Endothelial cell of umbilical vein (primary cell): Measurements from ENCODE around the gene RARA. TPM values are rescaled to one million over a fixed set of nuclear protein-coding genes. Genes with fewer than 3 reads are reported as not detected.

Experiments
- BruUV-seq: library from RNA; stranded (reverse); fragments of 400-500 nt; replicated peaks from 2 replicates; lab custom pipeline; 2021; lab: Mats Ljungman, UMichigan
- CTCF ChIA-PET: fragments of 300-600, 350-600 bp; sonication (Branson Sonifier 250); formaldehyde crosslinking; loops from one replicate; lab custom pipeline; 2021; ENCODE audit warnings: antibody characterized with exemption, inconsistent platforms; lab: Charles Lee
- POLR2A ChIA-PET: fragments of 300-600, 350-600 bp; sonication (Branson Sonifier 250); formaldehyde crosslinking; loops from one replicate; lab custom pipeline; 2021; ENCODE audit warnings: antibody characterized with exemption, inconsistent platforms; lab: Charles Lee
- DNase-seq: peaks from one replicate; pipeline ENCODE4 v3.0.0-alpha.2; 2011; ENCODE audit warnings: low read depth, low spot score
- FAIRE-seq: peaks from 2 replicates; lab custom pipeline; 2011; peaks lifted over from hg19 to GRCh38; lab: Jason Lieb, UNC
- H2AFZ ChIP-seq: 2 replicates; pipeline ENCODE4 v1.6.0; 2012; ENCODE audit warnings: low read depth, low read length, control low read depth, inconsistent platforms
- H3K27ac ChIP-seq: 2 replicates; pipeline ENCODE4 v1.5.1; 2011; ENCODE audit warnings: low read depth, mild to moderate bottlenecking, control low read depth, low read length, moderate library complexity; ENCODE audit not compliant: insufficient read depth
- H3K27me3 ChIP-seq, 2 experiments: 2 replicates each; pipeline versions ENCODE4 v1.6.0 to v1.6.1; 2011; ENCODE audit warnings: low read length in 2 of 2, mixed read lengths in 1 of 2; ENCODE audit not compliant: control insufficient read depth in 2 of 2, insufficient read depth in 2 of 2
- H3K36me3 ChIP-seq, 2 experiments: 2 replicates in 1 of 2; 3 replicates in 1 of 2; pipeline ENCODE4 v1.5.1; 2011; ENCODE audit warnings: low read length in 2 of 2, mild to moderate bottlenecking in 1 of 2, moderate library complexity in 1 of 2; ENCODE audit not compliant: control insufficient read depth in 2 of 2, insufficient read depth in 2 of 2; ENCODE audit errors: extremely low read depth in 1 of 2
- H3K4me1 ChIP-seq: 3 replicates; pipeline ENCODE4 v1.5.1; 2011; ENCODE audit warnings: mild to moderate bottlenecking, low read length; ENCODE audit not compliant: control insufficient read depth, insufficient read depth; ENCODE audit errors: extremely low read depth
- H3K4me2 ChIP-seq: 2 replicates; pipeline ENCODE4 v1.6.1; 2011; ENCODE audit warnings: low read length, control low read depth, mixed read lengths; ENCODE audit not compliant: insufficient read depth
- H3K4me3 ChIP-seq, 3 experiments: fragments of 200-600 bp in 1 of 3; sonication (generic), shearing (Covaris generic) in 1 of 3; replicated peaks in 1 of 3; 2 replicates each; pipeline ENCODE4 v1.5.1; 2011 to 2016; ENCODE audit warnings: control low read depth in 3 of 3, low read length in 3 of 3, mild to moderate bottlenecking in 2 of 3, inconsistent platforms in 1 of 3, low read depth in 1 of 3, moderate library complexity in 1 of 3; ENCODE audit not compliant: insufficient read depth in 1 of 3
- H3K79me2 ChIP-seq: 2 replicates; pipeline ENCODE4 v1.6.0; 2012; ENCODE audit warnings: low read length, inconsistent platforms; ENCODE audit not compliant: control insufficient read depth, insufficient read depth
- H3K9ac ChIP-seq: replicated peaks from 2 replicates; pipeline ENCODE3; 2011; ENCODE audit warnings: low read length, control low read depth; ENCODE audit not compliant: insufficient read depth; ENCODE audit errors: extremely low read depth
- H3K9me1 ChIP-seq: replicated peaks from 3 replicates; pipeline ENCODE4 v1.6.0; 2011; ENCODE audit warnings: mild to moderate bottlenecking, low read length; ENCODE audit not compliant: control insufficient read depth, insufficient read depth; ENCODE audit errors: extremely low read depth
- H3K9me3 ChIP-seq: replicated peaks from 2 replicates; pipeline ENCODE4 v1.5.1; 2012; ENCODE audit warnings: low read length, inconsistent platforms; ENCODE audit not compliant: control insufficient read depth, insufficient read depth
- H4K20me1 ChIP-seq: replicated peaks from 2 replicates; pipeline ENCODE3; 2011; ENCODE audit warnings: mild to moderate bottlenecking, low read length; ENCODE audit not compliant: control insufficient read depth, insufficient read depth; ENCODE audit errors: extremely low read depth
- CTCF ChIP-seq, 2 donors: IDR thresholded peaks; 1 replicate in 1 of 2; 2 replicates in 1 of 2; pipeline ENCODE4 v1.5.1; 2011; ENCODE audit warnings: low read length in 2 of 2, mild to moderate bottlenecking in 2 of 2, moderate library complexity in 2 of 2, control low read depth in 1 of 2, inconsistent platforms in 1 of 2, low read depth in 1 of 2; ENCODE audit not compliant: insufficient read depth in 1 of 2; ENCODE audit errors: extremely low read depth in 1 of 2
- EZH2 ChIP-seq: IDR thresholded peaks from 2 replicates; pipeline ENCODE4 v1.6.1; 2012; ENCODE audit warnings: borderline replicate concordance, low read depth, mild to moderate bottlenecking, moderate library complexity, low read length, inconsistent platforms; ENCODE audit not compliant: severe bottlenecking
- FOS ChIP-seq: IDR thresholded peaks from 2 replicates; pipeline ENCODE4 v1.6.1; 2011; ENCODE audit warnings: mild to moderate bottlenecking, low read length, moderate library complexity, borderline replicate concordance; ENCODE audit not compliant: insufficient read depth
- GATA2 ChIP-seq: IDR thresholded peaks from 2 replicates; pipeline ENCODE4 v1.7.0; 2011; ENCODE audit warnings: low read depth, mild to moderate bottlenecking, moderate library complexity, mixed read lengths, low read length; ENCODE audit not compliant: insufficient read length, insufficient read depth
- JUN ChIP-seq: IDR thresholded peaks from 2 replicates; pipeline ENCODE4 v1.6.1; 2011; ENCODE audit warnings: borderline replicate concordance, low read depth; ENCODE audit not compliant: insufficient read length, insufficient read depth
- MYC ChIP-seq: IDR thresholded peaks from one replicate; pipeline ENCODE4 v1.6.1; 2011; ENCODE audit warnings: mild to moderate bottlenecking, low read depth, low read length
- POLR2A ChIP-seq: IDR thresholded peaks from 2 replicates; pipeline ENCODE4 v1.6.1; 2012; ENCODE audit warnings: low read depth, mild to moderate bottlenecking, control low read depth, low read length
- POLR2AphosphoS5 ChIP-seq: IDR thresholded peaks from 2 replicates; pipeline ENCODE4 v1.6.1; 2012; ENCODE audit warnings: low read depth, mild to moderate bottlenecking, control low read depth, low read length, moderate library complexity; ENCODE audit not compliant: insufficient read depth
- dilution Hi-C: fragments of 300-500 bp; cut with MboI; formaldehyde crosslinking; loops from one replicate; pipeline ENCODE4 v1.15.0; 2019; ENCODE audit warnings: low sequenced_read_pairs; ENCODE audit not compliant: extremely low pct_ligation_motif_present
- intact Hi-C: fragments of 100-400 bp; cut with micrococcal nuclease; formaldehyde crosslinking; loops from one replicate; pipeline ENCODE4 v1.10.0; 2022
- polyA plus RNA-seq, 4 experiments: library from polyadenylated mRNA; depleted of rRNA in 3 of 4; stranded (reverse) in 3 of 4; unstranded in 1 of 4; fragments of >200 nt; gene quantifications; 2 replicates each; pipeline versions ENCODE4 v1.2.1 to v1.2.3, GENCODE V29; 2011 to 2012; ENCODE audit warnings: missing spikeins in 1 of 4
- total RNA-seq: library from RNA; stranded (reverse); gene quantifications from 2 replicates; pipeline ENCODE4 v1.2.3, GENCODE V29; 2021
- TF ChIP-seq, protein P1 (sequence below): IDR thresholded peaks from 2 replicates; pipeline ENCODE4 v1.6.1; 2011; ENCODE audit not compliant: insufficient read depth, insufficient read length

The RARA gene
- total and polyA plus RNA-seq, 2 donors (not counting 3 experiments of a cell fraction or from before 2014, with no cell fraction given) = 11.9 to 37.8 TPM

DNA sequence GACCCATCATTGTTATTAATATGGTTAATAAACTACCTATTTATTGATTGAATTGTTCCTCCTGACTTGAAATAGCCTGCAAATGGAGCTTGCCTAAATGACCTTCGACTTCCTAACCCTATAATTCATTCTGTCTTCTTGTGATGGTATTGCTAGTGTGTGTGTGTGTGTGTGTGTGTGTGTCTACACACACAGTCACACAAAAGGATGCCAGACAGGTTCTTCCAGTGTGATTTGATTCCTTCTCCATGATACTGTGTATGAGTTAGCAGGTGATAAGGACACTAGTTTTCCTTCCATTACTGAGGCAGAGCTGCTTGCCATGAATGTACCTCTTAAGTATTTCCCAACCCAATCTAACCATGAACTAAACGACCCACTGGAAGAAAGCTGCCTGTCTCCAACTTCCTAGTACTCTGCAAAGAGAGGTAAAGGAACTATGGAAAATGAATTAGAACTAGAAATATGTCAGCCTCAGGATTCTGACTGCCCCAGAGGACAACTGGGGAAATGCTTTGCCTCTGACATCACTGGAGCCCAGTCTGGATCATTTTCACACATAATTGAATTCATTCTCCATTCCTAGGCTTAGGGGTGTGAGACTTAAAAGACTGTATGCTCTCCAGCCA lies 24.8 kb upstream of the RARA start:
- ChIA-PET CTCF (interaction anchor here (0.6 to 2.4 kb wide), 6 partner anchors 8 to 93 kb away, joined by 3 to 13 read pairs (median 8); partner anchors contain the start of gene WIPF2), POLR2A (interaction anchor here (0.6 to 0.8 kb wide), 3 partner anchors 36 to 144 kb away, joined by 3 to 7 read pairs (median 3); partner anchors contain the start of gene CASC3)
- no peak overlapping the region for H2AFZ ChIP-seq
- DNase-seq = peak; percentile 73
- peak; percentile 89 for FAIRE-seq
- no peaks in the 10 kb centered on the region for H3K27me3 ChIP-seq
- H3K4me1 ChIP-seq = peaks cover 29% of the 10 kb centered on the region
- H4K20me1 ChIP-seq = no peaks in the 10 kb centered on the region
- intact Hi-C loops = loop anchor here (10.0 kb wide), 1 partner anchor 269 kb away; the partner anchor contains the start of gene CSF3
- TF ChIP-seq CTCF (IDR thresholded peaks at IDR 0.05; ENCODE audit: extremely low read depth in 1 of 2, insufficient read depth in 1 of 2, low read depth in 1 of 2, low read length in 2 of 2) = peak in 1 of 2 donors; percentile 37
- TF ChIP-seq GATA2 = no peak
- peak; percentile 37 for TF ChIP-seq JUN
- H3K9me3 ChIP-seq = no peaks in the 10 kb centered on the region
- peaks cover 8% of the 10 kb centered on the region for H3K79me2 ChIP-seq
- H3K27ac ChIP-seq = peak overlapping the region; percentile 78
- H3K9ac ChIP-seq = peak overlapping the region; percentile 45
- peaks cover 3 to 8% of the 10 kb centered on the region in 2 experiments for H3K36me3 ChIP-seq
- no peaks in the 10 kb centered on the region for H3K9me1 ChIP-seq
- H3K4me3 ChIP-seq = peak overlapping the region in 1 of 3 experiments; percentile 23
- dilution Hi-C loops = no loop called here
- H3K4me2 ChIP-seq = peak overlapping the region; percentile 83
- TSS peak; percentile 81 for BruUV-seq

- Histone ChIP-seq H3K4me1 (peaks cover 35% of the 10 kb centered on the region), H3K27me3 (no peaks in the 10 kb centered on the region), H3K9me1 (no peaks in the 10 kb centered on the region), H3K36me3 (peaks cover 0 to 5% of the 10 kb centered on the region in 2 experiments), H4K20me1 (no peaks in the 10 kb centered on the region), H3K4me2 (no peak overlapping the region), H3K9ac (no peak overlapping the region), H2AFZ (no peak overlapping the region), H3K27ac (no peak overlapping the region), H3K9me3 (no peaks in the 10 kb centered on the region), H3K79me2 (peaks cover 19% of the 10 kb centered on the region), H3K4me3 (no peak overlapping the region)
- DNase-seq (no peak), FAIRE-seq (no peak)
- intact Hi-C loops (loop anchor here (10.0 kb wide), 1 partner anchor 272 kb away; the partner anchor contains the start of gene CSF3), dilution Hi-C loops (no loop called here)
- ChIA-PET POLR2A (no interaction called here), CTCF (interaction anchor here (0.8 kb wide), 1 partner anchor 87 kb away, joined by 4 read pairs; no protein-coding TSS in a partner anchor)
- TF ChIP-seq POLR2A = no peak
- no peak for TF ChIP-seq POLR2AphosphoS5
- TF ChIP-seq FOS = no peak
- no peak for TF ChIP-seq JUN
- TF ChIP-seq, protein P1, sequence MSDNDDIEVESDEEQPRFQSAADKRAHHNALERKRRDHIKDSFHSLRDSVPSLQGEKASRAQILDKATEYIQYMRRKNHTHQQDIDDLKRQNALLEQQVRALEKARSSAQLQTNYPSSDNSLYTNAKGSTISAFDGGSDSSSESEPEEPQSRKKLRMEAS = no peak
- TF ChIP-seq MYC = no peak
- no peak for TF ChIP-seq EZH2
- TF ChIP-seq GATA2 = no peak
- no peak for TF ChIP-seq CTCF (IDR thresholded peaks at IDR 0.05; ENCODE audit: extremely low read depth in 1 of 2, insufficient read depth in 1 of 2, low read depth in 1 of 2, low read length in 2 of 2)
- BruUV-seq = no TSS peak
Observed at GRCh38 chr17:40286473-40286872, 22.5 kb upstream of the RARA start.
